ENCODE data around the gene PHOSPHO2. TPM values are rescaled to one million over a fixed set of nuclear protein-coding genes. Genes with fewer than 3 reads are reported as not detected.

Gene PHOSPHO2
- polyA plus RNA-seq, 1 donor (not counting 4 experiments of a cell fraction or from before 2014, with no cell fraction given), result 2.9 TPM

DNA sequence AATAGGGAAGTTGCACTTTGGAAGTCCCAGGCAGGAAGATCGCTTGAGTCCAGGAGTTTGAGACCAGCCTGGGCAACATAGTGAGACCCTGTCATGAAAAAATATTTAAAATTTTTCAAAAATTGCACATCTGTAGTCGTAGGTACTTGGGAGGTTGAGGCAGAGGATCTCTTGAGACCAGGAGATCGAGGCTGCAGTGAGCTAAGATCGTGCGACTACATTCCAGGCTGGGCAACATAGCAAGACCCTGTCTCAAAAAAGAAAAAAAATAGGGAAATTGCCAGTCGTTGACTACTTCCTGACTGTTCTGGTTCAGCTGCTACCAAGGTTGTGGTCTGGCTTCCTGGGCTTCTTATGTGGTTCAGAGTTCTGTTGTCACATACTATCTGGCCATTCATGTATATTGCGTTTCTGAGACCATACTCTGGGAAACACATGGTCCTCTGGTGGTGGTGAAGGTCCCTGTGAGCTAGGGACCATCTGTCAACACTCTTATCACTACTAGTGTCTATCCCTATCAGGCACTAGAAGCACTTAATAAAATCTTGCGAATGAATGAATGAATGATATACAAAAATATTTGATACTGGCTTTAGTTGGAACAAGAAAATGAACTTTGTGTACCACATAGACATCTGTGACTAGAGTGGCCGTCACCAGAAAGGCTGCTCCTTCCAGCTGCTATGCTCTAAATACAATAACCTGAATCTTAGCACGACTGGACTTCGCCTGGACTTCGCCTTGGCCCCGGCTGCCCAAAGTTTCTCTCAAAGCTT lies 38.5 kb downstream of the PHOSPHO2 start:
- no peak for FAIRE-seq
- peaks cover 6% of the 10 kb centered on the region for H3K4me1 ChIP-seq (ENCODE audit: control insufficient read depth, extremely low read depth, insufficient read depth, low read length)
- peak overlapping the region in 1 of 3 experiments; percentile 63 for H3K4me3 ChIP-seq (ENCODE audit: control insufficient read depth in 2 of 3, extremely low read depth in 1 of 3, insufficient read depth in 2 of 3, low read depth in 1 of 3, low read length in 3 of 3)
- no peaks in the 10 kb centered on the region for H4K20me1 ChIP-seq (ENCODE audit: control insufficient read depth, extremely low read depth, insufficient read depth, low read length)
- peak overlapping the region; percentile 76 for H3K4me2 ChIP-seq (ENCODE audit: control insufficient read depth, extremely low read depth, insufficient read depth, low read depth, low read length)
- no peaks in the 10 kb centered on the region for H3K9me3 ChIP-seq (ENCODE audit: control insufficient read depth, low read depth, low read length)
- H3K9ac ChIP-seq (ENCODE audit: control insufficient read depth, extremely low read depth, insufficient read depth, low read length), result no peak overlapping the region
- no peaks in the 10 kb centered on the region for H3K36me3 ChIP-seq (ENCODE audit: control insufficient read depth in 2 of 2, extremely low read depth in 1 of 2, insufficient read depth in 2 of 2, low read length in 2 of 2)
- no peak overlapping the region for H3K27ac ChIP-seq (ENCODE audit: control insufficient read depth, insufficient read depth, low read length)
- DNase-seq (ENCODE audit: low read depth, low spot score), result no peak
- TF ChIP-seq CTCF (optimal IDR thresholded peaks at IDR 0.05 in 1 of 3, IDR thresholded peaks at IDR 0.05 in 1 of 3, conservative IDR thresholded peaks at IDR 0.05 in 1 of 3; ENCODE audit: extremely low read depth in 1 of 3, insufficient read depth in 2 of 3, low read length in 3 of 3), result no peak
- no peak for TF ChIP-seq EZH2 (IDR thresholded peaks at IDR 0.05; ENCODE audit: low read length)
- H3K27me3 ChIP-seq (ENCODE audit: control insufficient read depth, extremely low read depth, insufficient read depth, low read length), result peaks cover 15% of the 10 kb centered on the region
- no peaks in the 10 kb centered on the region for H3K9me1 ChIP-seq (ENCODE audit: control insufficient read depth, extremely low read depth, insufficient read depth, low read length)
- no peak overlapping the region for H2AFZ ChIP-seq (ENCODE audit: control insufficient read depth, low read length)
- dilution Hi-C loops (cut with MboI; ENCODE audit: extremely low pct_ligation_motif_present, low sequenced_read_pairs), result no loop called here
- H3K79me2 ChIP-seq (ENCODE audit: control insufficient read depth, insufficient read depth, low read length), result no peaks in the 10 kb centered on the region

DNA sequence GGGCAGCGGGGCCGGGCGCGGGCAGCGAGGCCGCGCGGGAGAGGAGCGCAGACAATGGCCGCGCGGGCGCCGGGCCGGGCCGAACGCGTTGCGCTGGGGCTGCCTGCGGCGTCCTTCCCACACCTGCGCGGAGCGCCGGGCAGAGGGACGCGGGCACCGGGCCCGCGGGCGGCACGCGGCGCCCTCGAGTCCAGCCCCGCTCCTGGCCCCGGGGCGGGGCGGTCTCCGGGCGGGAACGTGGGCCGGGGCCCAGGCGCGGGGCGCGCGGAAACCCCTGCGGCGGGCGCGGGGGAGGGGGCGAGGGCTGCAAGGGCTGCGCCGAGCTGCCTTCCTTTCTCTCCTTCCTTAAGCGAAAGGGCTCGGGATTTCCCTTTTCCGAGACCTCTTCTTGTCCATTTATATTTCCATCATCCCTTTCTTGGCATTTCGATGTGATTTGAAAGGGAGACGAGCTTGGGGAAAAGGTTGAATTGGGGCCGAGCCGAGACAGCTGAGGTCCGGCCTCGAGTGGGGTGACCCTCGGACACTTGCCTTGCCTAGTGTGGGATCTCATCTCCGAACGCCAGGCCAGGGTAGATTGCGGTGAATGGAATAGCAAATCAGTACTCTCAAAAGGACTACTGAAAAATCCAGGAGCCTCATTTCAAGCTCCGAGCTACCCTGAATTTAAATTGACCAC lies 40.0 kb downstream of the PHOSPHO2 start:
- peak overlapping the region; percentile 51 to 78 (median 67) for H3K4me3 ChIP-seq (ENCODE audit: control insufficient read depth in 2 of 3, extremely low read depth in 1 of 3, insufficient read depth in 2 of 3, low read depth in 1 of 3, low read length in 3 of 3)
- TF ChIP-seq EZH2 (IDR thresholded peaks at IDR 0.05; ENCODE audit: low read length), result no peak
- no peak for TF ChIP-seq CTCF (optimal IDR thresholded peaks at IDR 0.05 in 1 of 3, IDR thresholded peaks at IDR 0.05 in 1 of 3, conservative IDR thresholded peaks at IDR 0.05 in 1 of 3; ENCODE audit: extremely low read depth in 1 of 3, insufficient read depth in 2 of 3, low read length in 3 of 3)
- H3K27me3 ChIP-seq (ENCODE audit: control insufficient read depth, extremely low read depth, insufficient read depth, low read length), result peaks cover 15% of the 10 kb centered on the region
- H3K36me3 ChIP-seq (ENCODE audit: control insufficient read depth in 2 of 2, extremely low read depth in 1 of 2, insufficient read depth in 2 of 2, low read length in 2 of 2), result no peaks in the 10 kb centered on the region
- peak overlapping the region; percentile 89 for H2AFZ ChIP-seq (ENCODE audit: control insufficient read depth, low read length)
- H4K20me1 ChIP-seq (ENCODE audit: control insufficient read depth, extremely low read depth, insufficient read depth, low read length), result no peaks in the 10 kb centered on the region
- no peak for FAIRE-seq
- no peak overlapping the region for H3K27ac ChIP-seq (ENCODE audit: control insufficient read depth, insufficient read depth, low read length)
- peaks cover 6% of the 10 kb centered on the region for H3K4me1 ChIP-seq (ENCODE audit: control insufficient read depth, extremely low read depth, insufficient read depth, low read length)
- no peaks in the 10 kb centered on the region for H3K9me3 ChIP-seq (ENCODE audit: control insufficient read depth, low read depth, low read length)
- no peaks in the 10 kb centered on the region for H3K9me1 ChIP-seq (ENCODE audit: control insufficient read depth, extremely low read depth, insufficient read depth, low read length)
- H3K9ac ChIP-seq (ENCODE audit: control insufficient read depth, extremely low read depth, insufficient read depth, low read length), result peak overlapping the region; percentile 60
- H3K79me2 ChIP-seq (ENCODE audit: control insufficient read depth, insufficient read depth, low read length), result no peaks in the 10 kb centered on the region
- H3K4me2 ChIP-seq (ENCODE audit: control insufficient read depth, extremely low read depth, insufficient read depth, low read depth, low read length), result peak overlapping the region; percentile 93
- dilution Hi-C loops (cut with MboI; ENCODE audit: extremely low pct_ligation_motif_present, low sequenced_read_pairs), result no loop called here
- DNase-seq (ENCODE audit: low read depth, low spot score), result no peak
